OCI-LY3 (cell line): ENCODE data around the gene CD46.

ENCODE experiments used
- EZH2phosphoT487 ChIP-seq: fragments of 200-600 bp; shearing (Covaris generic); IDR thresholded peaks from 2 replicates; pipeline ENCODE4 v1.6.1; 2018; ENCODE audit warnings: antibody characterized with exemption, mixed run types, low read depth
- TF ChIP-seq, protein P1 (sequence below): fragments of 200-600, 300-600 bp; sonication (generic); IDR thresholded peaks from 2 replicates; pipeline ENCODE4 v1.5.1; 2014; ENCODE audit warnings: antibody characterized with exemption, low read length, low read depth

- TF ChIP-seq, protein P1, sequence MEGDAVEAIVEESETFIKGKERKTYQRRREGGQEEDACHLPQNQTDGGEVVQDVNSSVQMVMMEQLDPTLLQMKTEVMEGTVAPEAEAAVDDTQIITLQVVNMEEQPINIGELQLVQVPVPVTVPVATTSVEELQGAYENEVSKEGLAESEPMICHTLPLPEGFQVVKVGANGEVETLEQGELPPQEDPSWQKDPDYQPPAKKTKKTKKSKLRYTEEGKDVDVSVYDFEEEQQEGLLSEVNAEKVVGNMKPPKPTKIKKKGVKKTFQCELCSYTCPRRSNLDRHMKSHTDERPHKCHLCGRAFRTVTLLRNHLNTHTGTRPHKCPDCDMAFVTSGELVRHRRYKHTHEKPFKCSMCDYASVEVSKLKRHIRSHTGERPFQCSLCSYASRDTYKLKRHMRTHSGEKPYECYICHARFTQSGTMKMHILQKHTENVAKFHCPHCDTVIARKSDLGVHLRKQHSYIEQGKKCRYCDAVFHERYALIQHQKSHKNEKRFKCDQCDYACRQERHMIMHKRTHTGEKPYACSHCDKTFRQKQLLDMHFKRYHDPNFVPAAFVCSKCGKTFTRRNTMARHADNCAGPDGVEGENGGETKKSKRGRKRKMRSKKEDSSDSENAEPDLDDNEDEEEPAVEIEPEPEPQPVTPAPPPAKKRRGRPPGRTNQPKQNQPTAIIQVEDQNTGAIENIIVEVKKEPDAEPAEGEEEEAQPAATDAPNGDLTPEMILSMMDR = no peak
- TF ChIP-seq EZH2phosphoT487 = no peak
These were observed 56.0 kb downstream of the CD46 start for GRCh38 chr1:207807690-207808321.
